MM.1S (cell line): ENCODE data around the gene KRT79.

Experiments
- DNase-seq: peaks from one replicate; pipeline ENCODE4 v3.0.0-alpha.2; 2015
- H2AFZ ChIP-seq: fragments of 300-600 bp; sonication (generic); 2 replicates; pipeline ENCODE4 v1.6.0; 2016; ENCODE audit warnings: antibody characterized with exemption, low read length
- H3F3A ChIP-seq: fragments of 300-600 bp; sonication (generic); 2 replicates; pipeline ENCODE4 v1.6.1; 2016; ENCODE audit warnings: mild to moderate bottlenecking, antibody characterized with exemption, low read length, moderate library complexity, mixed read lengths; ENCODE audit not compliant: insufficient read depth
- H3K27ac ChIP-seq: fragments of 300-600 bp; sonication (generic); 2 replicates; pipeline ENCODE4 v1.5.1; 2016; ENCODE audit warnings: mild to moderate bottlenecking, low read length
- H3K27me3 ChIP-seq: fragments of 300-600 bp; sonication (generic); replicated peaks from 2 replicates; pipeline ENCODE4 v1.6.0; 2016; ENCODE audit warnings: low read length; ENCODE audit not compliant: insufficient read depth
- H3K36me3 ChIP-seq: fragments of 300-600 bp; sonication (generic); replicated peaks from 2 replicates; pipeline ENCODE4 v1.6.1; 2016; ENCODE audit warnings: mild to moderate bottlenecking, low read length, mixed read lengths; ENCODE audit not compliant: insufficient read depth
- H3K4me1 ChIP-seq: fragments of 300-600 bp; sonication (generic); 2 replicates; pipeline ENCODE4 v1.6.1; 2016; ENCODE audit warnings: low read length, mixed read lengths
- H3K4me2 ChIP-seq: fragments of 300-600 bp; sonication (generic); 2 replicates; pipeline ENCODE4 v1.6.0; 2016; ENCODE audit warnings: low read depth, low read length
- H3K4me3 ChIP-seq: fragments of 300-600 bp; sonication (generic); 2 replicates; pipeline ENCODE4 v1.5.1; 2016; ENCODE audit warnings: low read length, mixed read lengths
- H3K79me2 ChIP-seq: fragments of 300-600 bp; sonication (generic); 2 replicates; pipeline ENCODE4 v1.6.1; 2016; ENCODE audit warnings: mixed run types, low read length, mixed read lengths
- H3K9ac ChIP-seq: fragments of 300-600 bp; sonication (generic); 2 replicates; pipeline ENCODE4 v1.6.1; 2016; ENCODE audit warnings: low read length, mixed read lengths
- H3K9me2 ChIP-seq: fragments of 300-600 bp; sonication (generic); replicated peaks from 2 replicates; pipeline ENCODE4 v1.6.1; 2016; ENCODE audit warnings: mild to moderate bottlenecking, low read length, mixed read lengths; ENCODE audit not compliant: insufficient read depth
- H3K9me3 ChIP-seq: fragments of 300-600 bp; sonication (generic); replicated peaks from 2 replicates; pipeline ENCODE4 v1.6.1; 2016; ENCODE audit warnings: mild to moderate bottlenecking, low read length, mixed read lengths; ENCODE audit not compliant: insufficient read depth
- H4K20me1 ChIP-seq: fragments of 300-600 bp; sonication (generic); 2 replicates; pipeline ENCODE4 v1.6.1; 2016; ENCODE audit warnings: mild to moderate bottlenecking, low read length, moderate library complexity, mixed read lengths; ENCODE audit not compliant: insufficient read depth
- CTCF ChIP-seq: fragments of 300-600 bp; sonication (generic); IDR thresholded peaks from 2 replicates; pipeline ENCODE4 v1.5.1; 2016; ENCODE audit warnings: antibody characterized with exemption, low read length, mixed read lengths
- EZH2 ChIP-seq: fragments of 300-600 bp; sonication (generic); optimal IDR thresholded peaks from 2 replicates; pipeline ENCODE3; 2017; ENCODE audit warnings: low read depth, mild to moderate bottlenecking, antibody characterized with exemption, low read length, mixed read lengths
- EZH2phosphoT487 ChIP-seq: fragments of 300-600 bp; sonication (generic); IDR thresholded peaks from 2 replicates; pipeline ENCODE4 v1.6.1; 2018; ENCODE audit warnings: antibody characterized with exemption, low read length

KRT79 gene

GRCh38 chr12:52792185-52793029 is 41.7 kb downstream of the KRT79 start:
- Histone ChIP-seq H3K4me2 (no peak overlapping the region), H3K27ac (no peak overlapping the region), H3K9me3 (no peaks in the 10 kb centered on the region), H3K4me3 (no peak overlapping the region), H3K9ac (no peak overlapping the region), H3K4me1 (no peaks in the 10 kb centered on the region), H3F3A (no peaks in the 10 kb centered on the region), H3K36me3 (no peaks in the 10 kb centered on the region), H2AFZ (no peak overlapping the region), H3K79me2 (no peaks in the 10 kb centered on the region), H3K27me3 (peaks cover 80% of the 10 kb centered on the region), H4K20me1 (no peaks in the 10 kb centered on the region), H3K9me2 (no peaks in the 10 kb centered on the region)
- DNase-seq: no peak
- no peak for TF ChIP-seq EZH2phosphoT487
- no peak for TF ChIP-seq CTCF
- no peak for TF ChIP-seq EZH2

GRCh38 chr12:52791271-52792184 is 42.6 kb downstream of the KRT79 start:
- H2AFZ ChIP-seq: no peak overlapping the region
- no peaks in the 10 kb centered on the region for H4K20me1 ChIP-seq
- H3K4me2 ChIP-seq: no peak overlapping the region
- TF ChIP-seq CTCF: no peak
- no peaks in the 10 kb centered on the region for H3K79me2 ChIP-seq
- no peak overlapping the region for H3K9ac ChIP-seq
- no peak overlapping the region for H3K27ac ChIP-seq
- H3K4me3 ChIP-seq: no peak overlapping the region
- H3K9me3 ChIP-seq: no peaks in the 10 kb centered on the region
- no peaks in the 10 kb centered on the region for H3K4me1 ChIP-seq
- H3F3A ChIP-seq: no peaks in the 10 kb centered on the region
- peaks cover 73% of the 10 kb centered on the region for H3K27me3 ChIP-seq
- no peaks in the 10 kb centered on the region for H3K9me2 ChIP-seq
- no peaks in the 10 kb centered on the region for H3K36me3 ChIP-seq
- DNase-seq: no peak

GRCh38 chr12:52790427-52791270 is 43.5 kb downstream of the KRT79 start:
- no peak overlapping the region for H2AFZ ChIP-seq
- no peak overlapping the region for H3K4me3 ChIP-seq
- H4K20me1 ChIP-seq: no peaks in the 10 kb centered on the region
- no peaks in the 10 kb centered on the region for H3K9me2 ChIP-seq
- no peak overlapping the region for H3K9ac ChIP-seq
- no peaks in the 10 kb centered on the region for H3K4me1 ChIP-seq
- no peaks in the 10 kb centered on the region for H3F3A ChIP-seq
- H3K9me3 ChIP-seq: no peaks in the 10 kb centered on the region
- H3K27me3 ChIP-seq: peaks cover 67% of the 10 kb centered on the region
- TF ChIP-seq EZH2: no peak
- TF ChIP-seq CTCF: no peak
- no peak for TF ChIP-seq EZH2phosphoT487
- no peaks in the 10 kb centered on the region for H3K36me3 ChIP-seq
- DNase-seq: no peak
- no peaks in the 10 kb centered on the region for H3K79me2 ChIP-seq
- H3K27ac ChIP-seq: no peak overlapping the region
- H3K4me2 ChIP-seq: no peak overlapping the region
